WTC11 (cell line): ENCODE data around the gene GTF3C2. TPM values are rescaled to one million over a fixed set of nuclear protein-coding genes. Genes with fewer than 3 reads are reported as not detected.

Source experiments
- AFF4 ChIP-seq: sonication (generic); formaldehyde crosslinking; IDR thresholded peaks from 2 replicates; pipeline ENCODE4 v1.8.1; 2023; ENCODE audit warnings: mild to moderate bottlenecking, missing genetic modification reagents, borderline replicate concordance
- ATF1 ChIP-seq: sonication (generic); formaldehyde crosslinking; IDR thresholded peaks from 2 replicates; pipeline ENCODE4 v1.8.1; 2023; ENCODE audit warnings: mild to moderate bottlenecking, moderate library complexity, missing genetic modification reagents
- ATF3 ChIP-seq: sonication (generic); formaldehyde crosslinking; conservative IDR thresholded peaks from 2 replicates; pipeline ENCODE4 v1.8.1; 2022; ENCODE audit warnings: mild to moderate bottlenecking, missing genetic modification reagents
- ATF6 ChIP-seq: sonication (generic); formaldehyde crosslinking; IDR thresholded peaks from 2 replicates; pipeline ENCODE4 v1.8.1; 2023; ENCODE audit warnings: mild to moderate bottlenecking, missing genetic modification reagents
- CBFB ChIP-seq: sonication (generic); formaldehyde crosslinking; IDR thresholded peaks from 2 replicates; pipeline ENCODE4 v1.8.1; 2022; ENCODE audit warnings: mild to moderate bottlenecking, low read depth, missing genetic modification reagents
- CREM ChIP-seq: sonication (generic); formaldehyde crosslinking; IDR thresholded peaks from 2 replicates; pipeline ENCODE4 v1.8.1; 2022; ENCODE audit warnings: mild to moderate bottlenecking, missing genetic modification reagents, moderate library complexity
- CTCF ChIP-seq: fragments of 200-600 bp; IDR thresholded peaks from 2 replicates; pipeline ENCODE4 v1.8.0; 2022; ENCODE audit warnings: antibody characterized with exemption
- E2F4 ChIP-seq: sonication (generic); formaldehyde crosslinking; IDR thresholded peaks from 2 replicates; pipeline ENCODE4 v1.8.1; 2022; ENCODE audit warnings: low read depth, mild to moderate bottlenecking, moderate library complexity, missing genetic modification reagents, borderline replicate concordance
- ELF4 ChIP-seq: sonication (generic); formaldehyde crosslinking; IDR thresholded peaks from 2 replicates; pipeline ENCODE4 v1.8.1; 2022; ENCODE audit warnings: low read depth, mild to moderate bottlenecking, moderate library complexity, missing genetic modification reagents
- ESRRA ChIP-seq: sonication (generic); formaldehyde crosslinking; IDR thresholded peaks from 2 replicates; pipeline ENCODE4 v1.8.1; 2022; ENCODE audit warnings: mild to moderate bottlenecking, missing genetic modification reagents, borderline replicate concordance
- GTF2I ChIP-seq: fragments of 250-450 bp; sonication (Bioruptor Pico); conservative IDR thresholded peaks from 2 replicates; pipeline ENCODE4 v1.4.0; 2021; ENCODE audit warnings: mild to moderate bottlenecking
- MXD4 ChIP-seq: fragments of 250-450 bp; sonication (Bioruptor Pico); IDR thresholded peaks from 2 replicates; pipeline ENCODE4 v1.8.0; 2021; ENCODE audit warnings: mild to moderate bottlenecking, moderate library complexity, borderline replicate concordance
- MYBL2 ChIP-seq: sonication (generic); formaldehyde crosslinking; IDR thresholded peaks from 2 replicates; pipeline ENCODE4 v1.8.1; 2023; ENCODE audit warnings: mild to moderate bottlenecking, moderate library complexity, missing genetic modification reagents
- NFATC4 ChIP-seq: fragments of 250-450 bp; sonication (Bioruptor Pico); IDR thresholded peaks from 2 replicates; pipeline ENCODE4 v1.9.0; 2021; ENCODE audit warnings: mild to moderate bottlenecking
- NFE2L1 ChIP-seq: sonication (generic); formaldehyde crosslinking; IDR thresholded peaks from 2 replicates; pipeline ENCODE4 v1.8.1; 2023; ENCODE audit warnings: missing genetic modification reagents
- NFYB ChIP-seq: sonication (generic); formaldehyde crosslinking; conservative IDR thresholded peaks from 2 replicates; pipeline ENCODE4 v1.8.0; 2022; ENCODE audit warnings: low read depth, missing genetic modification reagents
- OVOL2 ChIP-seq: fragments of 250-450 bp; sonication (Bioruptor Pico); IDR thresholded peaks from 2 replicates; pipeline ENCODE4 v1.9.0; 2021; ENCODE audit warnings: mild to moderate bottlenecking, borderline replicate concordance
- PRRX2 ChIP-seq: fragments of 250-450 bp; sonication (Bioruptor Pico); IDR thresholded peaks from 2 replicates; pipeline ENCODE4 v1.8.0; 2021; ENCODE audit warnings: mild to moderate bottlenecking
- SOX15 ChIP-seq: fragments of 250-450 bp; sonication (Bioruptor Pico); IDR thresholded peaks from 2 replicates; pipeline ENCODE4 v1.9.0; 2021; ENCODE audit warnings: mild to moderate bottlenecking
- TCF7 ChIP-seq: sonication (generic); formaldehyde crosslinking; IDR thresholded peaks from 2 replicates; pipeline ENCODE4 v1.8.0; 2022; ENCODE audit warnings: mild to moderate bottlenecking, low read depth, missing genetic modification reagents, moderate library complexity
- TEAD1 ChIP-seq: sonication (generic); formaldehyde crosslinking; IDR thresholded peaks from 2 replicates; pipeline ENCODE4 v1.8.0; 2022; ENCODE audit warnings: mild to moderate bottlenecking, missing genetic modification reagents
- TEAD4 ChIP-seq: sonication (generic); formaldehyde crosslinking; IDR thresholded peaks from 2 replicates; pipeline ENCODE4 v1.8.0; 2022; ENCODE audit warnings: mild to moderate bottlenecking, missing genetic modification reagents
- ZBTB21 ChIP-seq: sonication (generic); formaldehyde crosslinking; IDR thresholded peaks from 2 replicates; pipeline ENCODE4 v1.8.1; 2023; ENCODE audit warnings: mild to moderate bottlenecking, missing genetic modification reagents, borderline replicate concordance
- ZBTB43 ChIP-seq: sonication (generic); formaldehyde crosslinking; IDR thresholded peaks from 2 replicates; pipeline ENCODE4 v1.8.1; 2023; ENCODE audit warnings: mild to moderate bottlenecking, missing genetic modification reagents
- ZMAT4 ChIP-seq: fragments of 250-450 bp; sonication (Bioruptor Pico); IDR thresholded peaks from 2 replicates; pipeline ENCODE4 v1.9.0; 2021; ENCODE audit warnings: mild to moderate bottlenecking
- ZNF138 ChIP-seq: sonication (generic); formaldehyde crosslinking; conservative IDR thresholded peaks from 2 replicates; pipeline ENCODE4 v1.8.1; 2022; ENCODE audit warnings: mild to moderate bottlenecking, moderate library complexity, missing genetic modification reagents
- ZNF423 ChIP-seq: fragments of 250-450 bp; sonication (Bioruptor Pico); IDR thresholded peaks from 2 replicates; pipeline ENCODE4 v2.1.2; 2022; ENCODE audit warnings: mild to moderate bottlenecking, moderate library complexity
- ZSCAN18 ChIP-seq: fragments of 250-450 bp; sonication (Bioruptor Pico); IDR thresholded peaks from 2 replicates; pipeline ENCODE4 v2.1.2; 2022; ENCODE audit warnings: mild to moderate bottlenecking, moderate library complexity
- total RNA-seq: library from RNA; stranded (reverse); gene quantifications from 3 replicates; pipeline ENCODE4 v1.2.3, GENCODE V29; 2021

The GTF3C2 gene
- total RNA-seq, 1 experiment from 2014 or later: 123 TPM

GRCh38 chr2:27356382-27357181 is at the start of gene GTF3C2 (continued):
- no peak for TF ChIP-seq E2F4 (CRISPR knock-in tag)
- TF ChIP-seq TCF7: no peak
- TF ChIP-seq SOX15 (CRISPR knock-in tag): no peak
- TF ChIP-seq ZNF138 (CRISPR knock-in tag): no peak
- TF ChIP-seq ZMAT4 (CRISPR knock-in tag): no peak
- TF ChIP-seq ESRRA (CRISPR knock-in tag): no peak
- TF ChIP-seq NFATC4 (CRISPR knock-in tag): no peak
- no peak for TF ChIP-seq NFYB
- no peak for TF ChIP-seq AFF4 (CRISPR knock-in tag)
- no peak for TF ChIP-seq TEAD4
- no peak for TF ChIP-seq PRRX2 (CRISPR knock-in tag)
- TF ChIP-seq TEAD1 (CRISPR knock-in tag): 0 out of 2 replicates have a peak, but pooled peaks have one; percentile 38
- TF ChIP-seq MYBL2 (CRISPR knock-in tag): peak; percentile 73; the same call in 1 of the 2 replicates
- TF ChIP-seq CBFB: peak; percentile 95; the same call in 1 of the 2 replicates
- TF ChIP-seq NFE2L1: peak; percentile 14; the same call in 1 of the 2 replicates
- TF ChIP-seq ZBTB43: no peak
- TF ChIP-seq ZNF423: no peak
- TF ChIP-seq GTF2I: no peak
- no peak for TF ChIP-seq ZSCAN18 (CRISPR knock-in tag)
- TF ChIP-seq ELF4: no peak
- no peak for TF ChIP-seq ATF6 (CRISPR knock-in tag)
- no peak for TF ChIP-seq ATF1 (CRISPR knock-in tag)
- TF ChIP-seq MXD4 (CRISPR knock-in tag): no peak
- TF ChIP-seq CREM (CRISPR knock-in tag): peak; percentile 97
- TF ChIP-seq ZBTB21 (CRISPR knock-in tag): peak; percentile 74; the same call in 1 of the 2 replicates
- TF ChIP-seq CTCF: no peak
- no peak for TF ChIP-seq OVOL2 (CRISPR knock-in tag)
- TF ChIP-seq ATF3 (CRISPR knock-in tag): no peak
